ENCODE data around the gene NDUFV2. TPM values are rescaled to one million over a fixed set of nuclear protein-coding genes. Genes with fewer than 3 reads are reported as not detected.

NDUFV2 gene
- total and polyA plus RNA-seq, 2 of the 8 experiments (the other 6 are each of a cell fraction or from before 2014, with no cell fraction given): 90.8 to 191 TPM

GRCh38 chr18:9156604-9157249, 54.2 kb downstream of the NDUFV2 start (continued):
- no peak for TF ChIP-seq USF2 (IDR thresholded peaks at IDR 0.05; ENCODE audit: low read length)
- no peak for TF ChIP-seq TAF1 (IDR thresholded peaks at IDR 0.05; ENCODE audit: low read depth, low read length)
